ENCODE results near the gene NEURL1B.

NEURL1B gene

GRCh38 chr5:172610643-172611042 lies 30.4 kb upstream of the NEURL1B start:
- no peak for DNase-seq (ENCODE audit: low read depth, low spot score)

- DNase-seq (ENCODE audit: low read depth, low spot score) = no peak
Measured at GRCh38 chr5:172611913-172612312, 29.1 kb upstream of the NEURL1B start.

GRCh38 chr5:172612771-172613170 lies 28.3 kb upstream of the NEURL1B start:
- no peak for DNase-seq (ENCODE audit: low read depth, low spot score)

- no peak for DNase-seq (ENCODE audit: low read depth, low spot score)
Measured at GRCh38 chr5:172616136-172616535, 24.9 kb upstream of the NEURL1B start.

- DNase-seq (ENCODE audit: low read depth, low spot score) = no peak
Measured at GRCh38 chr5:172616730-172617129, 24.3 kb upstream of the NEURL1B start.

- DNase-seq (ENCODE audit: low read depth, low spot score) = no peak
Measured at GRCh38 chr5:172617817-172618216, 23.2 kb upstream of the NEURL1B start.

- no peak for DNase-seq (ENCODE audit: low read depth, low spot score)
Measured at GRCh38 chr5:172618574-172619365, 22.3 kb upstream of the NEURL1B start.

GRCh38 chr5:172620506-172620905 lies 20.6 kb upstream of the NEURL1B start:
- no peak for DNase-seq (ENCODE audit: low read depth, low spot score)

- DNase-seq (ENCODE audit: low read depth, low spot score) = no peak
Measured at GRCh38 chr5:172622091-172623046, 18.7 kb upstream of the NEURL1B start.

- DNase-seq (ENCODE audit: low read depth, low spot score) = no peak
Measured at GRCh38 chr5:172623313-172623980, 17.6 kb upstream of the NEURL1B start.

- DNase-seq (ENCODE audit: low read depth, low spot score) = no peak
Measured at GRCh38 chr5:172624083-172624995, 16.7 kb upstream of the NEURL1B start.

- no peak for DNase-seq (ENCODE audit: low read depth, low spot score)
Measured at GRCh38 chr5:172624996-172625964, 15.8 kb upstream of the NEURL1B start.

- no peak for DNase-seq (ENCODE audit: low read depth, low spot score)
Measured at GRCh38 chr5:172626031-172626581, 15.0 kb upstream of the NEURL1B start.

- no peak for DNase-seq (ENCODE audit: low read depth, low spot score)
Measured at GRCh38 chr5:172630082-172630481, 11.0 kb upstream of the NEURL1B start.

GRCh38 chr5:172630482-172630881 lies 10.6 kb upstream of the NEURL1B start:
- no peak for DNase-seq (ENCODE audit: low read depth, low spot score)

GRCh38 chr5:172630986-172631385 lies 10.1 kb upstream of the NEURL1B start:
- no peak for DNase-seq (ENCODE audit: low read depth, low spot score)

GRCh38 chr5:172632346-172633092 lies 8.5 kb upstream of the NEURL1B start:
- DNase-seq (ENCODE audit: low read depth, low spot score) = no peak

- no peak for DNase-seq (ENCODE audit: low read depth, low spot score)
Measured at GRCh38 chr5:172633403-172633970, 7.6 kb upstream of the NEURL1B start.
